GM21515 (cell line): Measurements from ENCODE around the gene TMEM184A.

Experiments used
- ATAC-seq: cut with Tn5 transposase; IDR thresholded peaks from one replicate; pipeline ENCODE4 v1.9.1; 2021; ENCODE audit not compliant: unreplicated experiment

TMEM184A gene

DNA sequence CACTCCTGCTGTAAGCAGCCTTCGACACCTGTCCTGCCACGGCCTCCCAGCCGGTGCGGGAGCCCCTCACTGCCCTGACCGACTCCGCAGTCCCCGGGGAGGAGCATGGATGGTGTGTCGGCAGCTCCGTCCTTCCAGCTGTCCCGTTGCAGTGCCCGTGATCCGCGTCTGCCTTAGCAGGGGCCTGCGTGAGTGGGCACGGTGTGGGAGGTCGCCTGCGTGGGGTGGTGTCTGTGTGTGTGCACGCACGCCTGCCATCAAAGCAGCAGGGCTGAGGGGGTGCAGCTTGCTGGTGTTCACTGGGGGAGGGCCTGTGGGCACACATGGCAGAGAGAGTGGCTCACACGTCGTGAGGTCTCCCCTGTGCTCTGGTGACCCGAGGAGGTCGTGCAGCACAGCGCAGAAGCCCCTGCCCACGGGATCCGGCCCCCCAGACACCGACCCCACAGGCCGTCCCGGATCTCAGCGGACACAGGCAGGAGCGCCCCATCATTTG is 15.2 kb downstream of the TMEM184A start:
- ATAC-seq, result no peak

DNA sequence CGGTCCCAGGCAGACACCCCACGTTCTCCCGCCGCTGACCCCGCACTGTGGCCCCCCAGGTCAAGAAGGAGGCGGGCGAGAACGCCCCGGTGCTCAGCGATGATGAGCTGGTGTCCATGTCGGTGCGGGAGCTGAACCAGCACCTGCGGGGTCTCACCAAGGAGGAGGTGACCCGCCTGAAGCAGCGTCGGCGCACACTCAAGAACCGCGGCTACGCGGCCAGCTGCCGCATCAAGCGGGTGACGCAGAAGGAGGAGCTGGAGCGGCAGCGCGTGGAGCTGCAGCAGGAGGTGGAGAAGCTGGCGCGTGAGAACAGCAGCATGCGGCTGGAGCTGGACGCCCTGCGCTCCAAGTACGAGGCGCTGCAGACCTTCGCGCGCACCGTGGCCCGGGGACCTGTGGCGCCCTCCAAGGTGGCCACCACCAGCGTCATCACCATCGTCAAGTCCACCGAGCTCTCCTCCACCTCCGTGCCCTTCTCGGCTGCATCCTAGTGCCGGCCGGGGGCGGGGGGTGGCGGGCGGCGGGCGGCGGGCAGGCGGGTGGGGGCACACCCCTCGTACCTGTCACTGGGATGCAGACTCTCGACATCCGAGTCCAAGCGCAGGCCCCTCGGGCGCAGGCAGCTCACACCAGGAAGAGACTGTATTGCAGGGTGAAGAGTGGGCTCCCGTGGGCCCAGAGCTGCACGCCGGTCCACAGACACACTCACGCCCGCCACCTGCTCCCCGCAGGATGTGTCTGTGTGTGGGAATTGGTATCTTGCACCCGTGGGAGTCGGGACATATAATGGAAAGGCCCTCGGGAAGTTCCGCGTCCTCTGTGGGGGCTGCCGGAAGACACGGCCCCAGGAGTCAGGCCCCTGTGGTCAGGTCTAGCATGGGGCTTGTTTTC is 15.9 kb downstream of the TMEM184A start:
- ATAC-seq, result no peak

DNA sequence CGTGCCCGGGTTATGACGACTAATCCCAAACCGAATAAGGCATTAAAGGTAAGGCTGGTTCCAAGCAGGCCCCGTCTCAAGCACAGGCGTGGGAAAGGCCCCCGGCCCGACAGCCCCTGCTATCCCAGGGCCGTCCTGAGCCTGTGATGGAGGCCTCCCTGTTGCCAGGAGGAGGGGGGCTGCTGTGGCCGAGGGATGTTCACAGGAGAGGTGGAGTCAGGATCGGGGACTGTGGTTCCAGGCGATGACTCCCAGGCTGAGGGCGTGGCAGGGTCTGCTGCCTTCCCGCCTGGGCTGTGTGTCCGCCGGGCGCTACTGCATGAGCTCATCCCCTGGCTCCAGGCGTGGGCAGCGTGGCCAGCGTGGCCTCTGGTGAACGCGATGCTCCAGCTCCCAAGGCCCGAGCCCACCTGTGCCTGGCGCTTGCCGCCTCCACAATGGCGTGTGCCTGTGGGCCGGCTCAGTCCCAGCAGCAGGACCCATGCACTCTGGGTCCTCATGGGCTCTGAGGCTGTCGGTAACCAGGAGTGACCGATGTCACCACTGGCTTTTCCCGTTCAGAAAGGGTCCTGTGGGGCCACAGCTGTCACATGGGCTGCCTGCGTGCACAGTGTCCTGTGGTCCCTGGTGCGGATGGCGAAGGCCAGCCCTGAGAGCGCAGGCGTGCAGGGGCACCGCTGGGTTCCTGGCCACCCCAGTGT is 16.7 kb downstream of the TMEM184A start:
- no peak for ATAC-seq

DNA sequence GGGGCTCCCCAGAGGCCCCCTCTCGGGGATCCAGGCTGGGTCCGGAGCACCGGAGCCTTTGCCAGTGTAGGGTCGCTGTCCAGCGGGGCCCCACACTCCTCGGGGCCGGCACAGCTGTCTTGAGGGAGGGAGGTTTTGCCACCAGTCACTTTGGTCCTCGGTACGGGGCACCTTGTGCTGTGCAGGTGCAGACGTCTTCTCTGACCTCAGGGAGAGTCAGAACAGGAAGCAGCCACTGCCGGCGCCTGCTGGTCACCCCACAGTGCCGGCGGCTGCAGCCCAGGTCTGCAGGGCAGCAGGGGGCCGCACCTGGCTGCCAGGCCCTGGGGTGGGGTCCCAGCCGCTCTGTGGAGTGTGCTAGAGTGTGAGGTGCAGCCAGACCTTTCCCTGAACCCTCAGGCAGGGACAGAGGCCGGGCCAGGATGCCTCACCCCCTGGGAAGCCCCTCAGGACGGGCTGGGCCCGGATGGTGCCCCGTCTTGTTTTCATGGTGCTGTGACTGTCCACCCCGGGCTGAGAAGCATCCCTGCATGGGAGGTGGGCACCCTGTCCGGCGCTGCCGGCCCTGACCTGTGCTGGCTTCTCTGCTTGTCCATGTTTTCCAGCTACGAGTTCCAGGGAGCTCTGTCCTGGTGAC is 17.3 kb downstream of the TMEM184A start:
- no peak for ATAC-seq

DNA sequence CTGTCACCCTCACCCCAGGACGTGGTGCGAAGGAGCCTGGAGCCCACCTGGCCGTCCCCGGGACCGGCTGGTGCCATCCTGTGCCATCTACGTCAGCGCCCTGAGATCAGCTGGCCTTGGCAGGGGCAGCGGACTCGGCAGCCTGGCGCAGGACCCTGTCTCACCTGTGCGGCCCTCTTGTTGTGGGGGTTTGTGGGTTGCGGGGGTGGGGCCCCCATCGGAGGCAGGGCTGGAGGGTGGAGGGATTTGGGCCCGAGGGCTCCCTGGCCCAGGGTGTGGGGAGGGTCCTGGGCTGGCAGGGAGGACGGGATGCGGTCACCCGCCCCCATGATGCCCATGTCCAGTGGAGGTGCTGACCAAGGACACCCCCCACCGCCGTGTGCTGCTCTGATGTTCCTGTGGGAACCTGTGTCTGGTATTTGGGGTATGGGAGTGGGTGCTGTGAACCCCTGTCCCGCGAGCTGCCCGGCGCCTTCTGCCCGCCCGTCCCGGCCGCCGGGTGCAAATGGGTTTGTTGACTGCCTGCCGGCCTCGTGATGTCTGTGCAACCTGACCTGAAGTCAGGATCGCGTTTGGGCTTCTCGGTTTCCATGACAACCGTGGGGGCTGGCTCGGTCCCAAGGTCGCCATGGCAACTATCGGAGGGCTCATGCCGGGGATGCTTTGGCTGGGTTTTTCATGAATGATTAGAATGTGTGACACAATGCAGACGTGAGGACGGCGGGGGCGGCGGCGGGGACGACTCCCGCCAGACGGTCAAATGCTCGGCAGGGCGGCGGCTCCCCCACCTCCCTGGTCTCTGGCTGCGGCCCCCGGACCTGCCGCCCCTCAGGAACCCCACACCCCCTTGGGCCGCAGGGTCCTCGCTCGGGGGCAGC is 18.2 kb downstream of the TMEM184A start:
- no peak for ATAC-seq

DNA sequence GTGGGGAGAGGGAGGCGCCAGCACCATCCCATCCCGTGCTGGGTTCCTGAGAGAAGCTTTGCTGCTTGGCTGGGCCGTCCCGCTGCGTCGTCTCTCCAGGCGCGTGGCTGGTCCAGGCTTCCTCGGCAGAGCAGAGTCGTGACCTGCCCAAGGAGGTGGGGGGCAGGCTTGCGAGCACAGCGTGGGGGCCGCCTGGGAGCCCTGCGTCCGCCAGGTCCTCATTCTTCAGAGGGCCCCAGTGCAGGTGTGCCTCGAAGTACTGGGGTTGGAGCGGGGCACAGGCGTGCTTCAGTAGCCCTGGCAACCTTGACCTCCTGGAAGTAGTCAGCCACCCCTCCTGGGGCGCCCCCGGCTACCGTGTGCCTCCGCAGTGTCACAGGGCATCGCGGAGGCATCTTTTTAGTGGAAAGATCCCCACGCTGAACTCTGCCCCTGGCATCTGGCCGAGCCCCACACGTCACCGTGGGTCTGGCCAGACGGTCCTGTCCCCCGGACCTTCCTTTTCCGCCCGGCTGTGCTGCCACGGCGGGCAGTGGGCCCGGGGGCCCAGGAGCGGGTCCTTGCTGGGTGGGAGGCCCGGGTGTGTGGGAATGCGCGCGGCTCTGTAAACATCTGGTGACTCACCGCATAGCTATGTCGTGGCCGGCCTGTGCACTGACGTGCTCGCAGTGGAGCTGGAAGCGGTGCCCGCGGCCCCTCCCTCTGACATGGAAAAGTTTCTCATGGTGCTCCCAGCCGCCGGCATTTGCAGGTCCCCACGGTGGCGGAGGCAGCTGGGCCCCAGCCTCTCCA is 19.1 kb downstream of the TMEM184A start:
- ATAC-seq, result no peak

DNA sequence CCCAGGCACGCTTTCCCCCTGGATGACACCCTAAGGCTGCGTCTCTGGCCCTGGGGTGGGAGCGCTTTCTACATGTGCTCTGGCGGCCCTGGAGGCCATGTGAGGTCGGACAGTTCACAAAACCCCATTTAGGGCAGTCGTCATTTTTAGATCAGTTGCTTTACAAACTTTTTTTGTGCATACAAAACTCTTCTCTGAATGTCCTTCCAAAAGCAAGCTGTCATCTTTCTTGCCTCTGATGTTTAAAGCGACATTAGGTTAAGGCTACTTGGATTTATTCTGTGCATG is 19.6 kb downstream of the TMEM184A start:
- no peak for ATAC-seq

DNA sequence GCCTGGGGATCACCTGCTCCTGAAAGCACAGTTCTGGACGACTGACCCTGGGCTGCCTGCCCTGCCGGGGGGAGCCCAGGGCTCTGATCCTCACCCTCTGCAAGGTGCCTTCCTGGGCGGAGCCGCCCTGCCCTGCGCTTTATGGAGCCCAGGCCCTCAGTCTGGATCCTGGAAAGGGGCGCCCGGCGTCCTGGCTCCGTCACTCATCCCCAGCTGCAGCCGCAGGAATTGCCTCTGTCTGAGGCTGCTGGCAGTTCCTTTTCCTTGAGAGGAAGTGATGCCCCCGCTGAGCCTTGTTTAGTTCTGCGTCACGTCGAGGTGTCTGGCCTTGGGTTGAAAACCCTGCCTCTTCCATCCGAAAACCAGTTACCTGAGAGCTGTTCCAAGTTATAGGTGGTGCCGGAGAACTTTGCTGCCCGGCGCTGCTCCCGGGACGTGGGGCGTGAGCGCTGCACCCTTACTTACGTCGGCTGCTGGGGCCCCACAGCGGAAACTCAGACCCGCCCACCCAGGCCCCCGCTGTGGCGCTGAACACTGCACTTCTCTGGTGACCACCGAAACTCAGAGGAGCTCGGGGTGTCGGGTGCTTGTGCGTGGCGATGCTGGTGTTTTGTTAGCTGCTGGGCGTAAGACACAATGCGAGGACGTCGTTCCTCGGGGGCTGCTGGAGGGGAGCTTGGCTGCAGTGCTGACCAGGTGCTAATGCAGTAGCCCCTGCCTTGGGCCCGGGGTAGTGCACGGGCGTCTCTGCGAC is 20.1 kb downstream of the TMEM184A start:
- ATAC-seq, result no peak

DNA sequence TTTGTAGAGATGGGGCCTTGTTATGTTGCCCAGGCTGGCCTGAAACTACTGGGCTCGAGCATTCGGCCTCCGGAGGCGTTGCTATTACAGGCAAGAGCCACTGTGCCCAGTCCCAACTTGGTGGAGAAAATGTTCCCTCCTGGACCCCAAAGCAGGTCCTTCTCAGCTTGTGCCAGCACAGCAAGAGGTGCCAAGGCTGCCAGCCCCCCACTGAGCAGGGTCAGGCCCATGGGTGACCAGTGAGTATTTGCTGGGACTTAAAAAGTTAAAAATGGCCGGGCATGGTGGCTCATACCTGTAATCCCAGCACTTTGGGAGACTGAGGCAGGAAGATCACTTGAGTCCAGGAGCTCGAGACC is 20.9 kb downstream of the TMEM184A start:
- ATAC-seq, result no peak

DNA sequence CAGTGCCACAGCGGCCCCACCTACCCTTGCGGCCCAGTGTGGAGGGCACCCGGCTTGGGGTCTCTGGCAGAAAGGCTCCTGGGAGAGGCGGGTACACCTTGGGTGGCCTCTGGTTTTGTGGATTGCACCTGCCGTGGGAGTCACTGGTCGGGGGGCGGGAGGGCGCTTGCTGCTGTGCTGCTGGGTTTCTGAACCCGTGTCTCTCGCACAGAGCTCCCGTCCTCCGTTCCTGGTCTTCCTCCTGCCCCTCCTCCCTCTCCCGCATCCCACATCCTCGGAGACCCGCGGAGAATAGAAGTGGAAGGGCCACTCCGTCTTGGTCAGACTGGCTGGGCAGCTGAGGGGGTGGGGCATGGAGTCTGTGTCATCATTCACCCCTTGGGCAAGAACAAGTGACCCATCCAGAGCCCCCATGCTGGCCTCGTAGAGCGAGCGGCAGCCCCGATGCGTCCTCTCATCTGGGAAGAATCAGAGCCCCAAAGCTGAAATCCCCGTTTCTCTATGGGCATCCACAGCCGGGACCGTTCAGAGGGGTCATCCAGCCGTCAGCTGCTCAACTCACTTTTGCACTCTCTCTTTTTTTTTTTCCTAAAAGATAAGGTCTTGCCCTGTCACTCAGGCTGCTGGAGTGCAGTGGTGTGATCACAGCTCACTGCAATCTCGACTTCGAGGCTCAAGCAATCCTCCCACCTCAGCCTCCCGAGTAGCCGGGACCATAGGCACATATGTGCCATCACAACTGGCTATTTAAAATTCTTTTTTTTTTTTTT is 21.5 kb downstream of the TMEM184A start:
- no peak for ATAC-seq

DNA sequence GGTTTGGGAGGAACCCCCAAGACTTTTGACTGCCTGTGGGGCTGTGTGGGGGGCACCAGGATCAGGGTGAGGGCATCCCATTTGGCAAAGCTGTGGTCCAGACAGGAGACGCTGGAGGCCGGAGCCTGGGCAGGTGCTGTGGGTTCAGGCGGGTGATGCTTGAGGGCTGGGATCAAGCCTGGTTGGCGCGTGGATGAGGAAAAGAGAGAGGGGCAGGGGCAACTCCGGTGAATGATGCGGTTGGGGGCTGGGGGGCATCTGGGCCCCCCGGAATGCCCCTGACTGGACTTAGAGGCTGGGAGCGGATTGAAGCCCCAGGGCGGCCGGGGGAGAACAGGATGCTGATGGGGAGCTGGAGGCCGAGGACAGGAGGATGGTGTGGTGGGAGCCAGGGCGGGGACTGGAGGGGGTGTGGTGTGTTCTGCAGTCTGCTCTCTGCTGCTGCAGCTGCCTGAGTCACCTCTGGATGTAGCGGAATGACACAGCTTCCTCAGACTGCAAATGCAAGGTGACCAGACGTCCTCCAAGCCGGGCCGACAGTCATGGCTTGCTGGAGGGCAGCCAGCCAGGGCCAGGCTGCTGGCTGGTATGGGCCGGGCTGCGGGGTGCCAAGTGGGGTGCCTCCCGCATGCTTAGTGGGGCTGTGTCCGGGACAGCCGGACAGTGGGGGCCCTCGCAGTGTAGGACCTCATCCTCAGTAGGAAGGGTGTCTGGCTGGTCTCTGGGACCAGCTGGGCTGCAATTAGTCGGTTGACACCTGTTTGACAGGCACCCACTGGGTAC is 22.3 kb downstream of the TMEM184A start:
- ATAC-seq, result no peak

DNA sequence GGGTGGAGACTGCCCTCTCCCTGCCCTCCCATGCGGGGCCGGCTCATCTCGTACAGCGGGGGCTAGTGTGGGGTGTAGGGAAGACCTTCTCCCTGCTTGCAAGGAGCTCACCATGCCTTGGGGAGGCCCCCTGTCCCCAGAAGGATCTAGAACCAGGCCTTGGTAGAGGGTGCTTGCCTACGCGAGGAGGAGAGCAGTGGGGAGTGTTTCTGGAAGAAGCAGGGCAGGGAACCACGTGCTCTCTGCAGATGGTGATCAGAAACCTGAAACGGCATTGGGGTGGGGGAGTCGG is 22.8 kb downstream of the TMEM184A start:
- ATAC-seq, result no peak

DNA sequence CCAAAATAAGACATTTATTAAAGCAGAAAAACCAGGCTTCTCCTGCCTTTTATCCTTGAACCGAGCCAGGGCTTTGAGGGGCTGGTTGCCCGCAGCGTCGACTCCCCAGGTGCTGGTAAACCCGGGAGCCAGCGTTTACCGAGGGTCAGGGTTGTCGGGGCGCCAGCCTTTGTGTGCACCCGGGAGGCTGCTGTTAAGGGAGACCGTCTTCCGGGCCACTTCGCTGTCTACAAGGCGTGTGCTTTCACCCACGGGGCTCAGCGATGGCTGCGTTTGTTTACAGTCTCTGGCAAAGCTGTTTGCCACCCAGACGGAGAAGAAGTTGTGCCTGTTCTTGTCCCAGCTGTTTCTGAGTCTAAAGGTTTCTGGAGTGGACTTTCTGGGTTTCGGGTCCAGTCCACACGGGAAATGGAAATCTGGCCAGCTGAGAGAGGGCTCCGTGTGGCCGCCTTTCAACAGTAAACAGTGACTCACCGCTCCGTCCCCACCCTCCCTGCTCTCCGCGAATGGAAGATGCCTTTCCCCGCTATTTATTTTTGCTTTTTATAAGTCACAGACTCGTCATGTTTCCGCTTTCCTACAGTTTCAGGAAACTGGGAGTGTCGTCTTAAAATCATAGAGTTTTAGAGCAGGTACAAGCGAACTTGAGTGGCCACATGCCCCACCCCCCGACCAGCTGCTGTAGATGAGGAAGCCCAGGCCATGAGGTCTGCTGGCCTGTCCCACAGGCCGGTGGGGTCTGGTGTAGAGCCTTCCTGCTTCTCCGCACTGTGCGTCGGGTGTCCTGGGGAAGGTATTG is 23.4 kb downstream of the TMEM184A start:
- ATAC-seq, result no peak

DNA sequence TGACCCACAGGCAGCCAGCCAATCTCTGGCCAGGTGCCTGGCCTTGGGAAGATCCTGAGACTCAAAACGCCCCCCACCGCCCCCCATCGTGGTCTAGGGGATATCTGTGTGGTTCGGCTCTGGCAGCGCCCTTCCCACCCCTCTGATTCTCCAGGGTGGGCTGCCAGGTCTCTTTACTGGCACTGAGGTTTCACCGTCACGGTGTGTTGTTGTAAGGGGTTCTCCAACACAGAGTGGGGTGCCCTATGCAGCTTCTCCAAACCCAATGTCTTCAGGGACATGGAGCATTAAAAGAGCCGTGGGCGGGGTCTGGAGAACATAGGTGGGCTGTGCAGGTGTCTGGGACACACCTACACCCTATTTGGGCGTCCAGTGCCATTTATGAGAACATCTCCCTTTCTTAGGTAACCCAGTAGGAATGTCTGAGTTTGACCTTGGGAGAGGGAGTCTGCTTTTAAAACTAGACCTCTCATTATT is 24.0 kb downstream of the TMEM184A start:
- no peak for ATAC-seq

DNA sequence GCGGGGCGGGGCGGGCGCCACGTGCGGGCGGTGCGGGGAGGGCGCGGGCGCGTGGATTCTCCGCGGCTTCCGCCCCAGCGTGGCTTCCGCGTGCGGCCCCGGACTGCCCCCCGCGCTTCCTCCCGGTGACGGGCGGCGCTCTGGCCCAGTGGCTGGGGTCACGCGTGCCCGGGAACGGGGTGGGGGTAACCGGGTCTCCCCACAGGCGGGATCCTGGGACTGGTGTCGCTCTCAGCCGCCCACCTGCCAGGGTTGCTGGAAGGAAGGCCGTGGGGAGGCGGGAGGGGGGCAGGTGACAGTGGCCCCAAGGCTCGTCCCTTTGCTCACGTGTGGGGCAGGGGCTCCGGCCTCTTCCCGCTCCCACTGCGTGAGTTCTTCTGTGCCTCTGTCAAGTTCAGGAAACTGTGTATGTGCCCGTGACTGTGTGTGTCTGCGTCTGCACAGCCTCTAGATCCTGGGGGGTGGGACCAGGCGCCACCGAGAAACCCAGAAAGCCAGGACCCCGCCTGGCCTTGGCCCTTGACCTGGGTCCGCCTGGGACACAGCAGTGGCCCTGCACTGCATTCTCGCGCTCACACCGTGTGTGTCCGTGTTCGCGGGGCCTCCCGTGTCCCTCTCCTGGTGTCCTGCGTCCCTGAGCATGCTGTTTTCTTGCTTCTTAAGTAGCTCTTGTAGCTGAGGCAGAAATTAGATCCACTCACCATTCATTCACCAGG is 24.6 kb downstream of the TMEM184A start:
- ATAC-seq, result no peak

DNA sequence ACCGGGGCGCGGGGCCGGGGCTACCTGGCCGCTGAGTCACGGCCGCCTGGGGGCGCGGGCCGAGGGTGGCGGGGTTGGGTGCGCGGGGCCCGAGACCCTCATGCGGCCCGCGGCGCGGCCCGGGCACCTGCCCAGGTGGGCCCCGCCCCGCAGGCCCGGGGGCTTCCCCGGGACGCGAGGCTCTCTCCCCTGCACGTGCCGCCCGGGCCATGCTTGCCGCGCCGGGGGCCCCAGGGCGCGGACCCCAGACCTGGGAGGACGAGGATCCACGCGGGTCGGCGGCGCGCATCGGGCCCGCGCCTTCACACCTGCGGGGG is 25.1 kb downstream of the TMEM184A start:
- ATAC-seq, result no peak
